ENCODE measurements around the gene ICAM5. TPM values are rescaled to one million over a fixed set of nuclear protein-coding genes. Genes with fewer than 3 reads are reported as not detected.

Gene ICAM5
- total and polyA plus RNA-seq, 9 of the 15 experiments (the other 6 are each of a cell fraction or from before 2014, with no cell fraction given) = 0.10 to 114 (median 13.7) TPM

GRCh38 chr19:10321417-10321797 lies 31.7 kb downstream of the ICAM5 start:
- WGBS (ENCODE audit: insufficient coverage, low coverage, missing lambda C conversion rate) = 90% methylated on average over 9 of the region's 11 CpGs
- no peaks in the 10 kb centered on the region for H3K9me1 ChIP-seq (ENCODE audit: control insufficient read depth, insufficient read depth, low read length)
- DNase-seq (ENCODE audit: extremely low read depth in 1 of 4, low spot score in 3 of 4) (no peak), ATAC-seq (no peak), FAIRE-seq (no peak)
- ChIA-PET POLR2A (interaction anchor here (0.6 to 2.0 kb wide), 5 partner anchors 11 to 34 kb away, joined by 3 to 9 read pairs (median 3); partner anchors contain the start of genes ICAM4 and RAVER1), CTCF (ENCODE audit: low intra/inter-chr PET ratio) (no interaction called here)
- H3K79me2 ChIP-seq (ENCODE audit: control insufficient read depth, insufficient read depth, low read length) = no peaks in the 10 kb centered on the region; the same call in 1 of the 3 replicates
- BruUV-seq (replicated peaks) = no TSS peak
- no peak overlapping the region for H2AFZ ChIP-seq (ENCODE audit: low read depth, low read length)
- H4K20me1 ChIP-seq (replicated peaks; ENCODE audit: control insufficient read depth, insufficient read depth, low read length) = 0 out of 2 replicates have a peak, but pooled peaks cover 8% of the 10 kb centered on the region
- H3K4me3 ChIP-seq = no peak overlapping the region
- no peak overlapping the region for H3K4me2 ChIP-seq (ENCODE audit: insufficient read depth, low read length)
- peak overlapping the region in 1 of 2 experiments; percentile 78; a peak in 2 of 4 replicates for H3K9ac ChIP-seq (ENCODE audit: insufficient read depth in 1 of 2, low read depth in 2 of 2, low read length in 2 of 2)
- intact Hi-C loops (cut with micrococcal nuclease) (no loop called here), in situ Hi-C loops (cut with MboI) (no loop called here)
- peaks cover 96% of the 10 kb centered on the region for H3K36me3 ChIP-seq (ENCODE audit: control insufficient read depth, insufficient read depth, low read length)
- H3K9me3 ChIP-seq (replicated peaks; ENCODE audit: control insufficient read depth, insufficient read depth, low read depth, low read length) = no peaks in the 10 kb centered on the region
- H3K4me1 ChIP-seq (replicated peaks in 1 of 2; ENCODE audit: control insufficient read depth in 2 of 2, insufficient read depth in 2 of 2, low read length in 2 of 2) = peaks cover 5 to 51% of the 10 kb centered on the region in 2 experiments; a peak in 4 of 5 replicates
- H3K27me3 ChIP-seq (ENCODE audit: control insufficient read depth in 2 of 2, insufficient read depth in 2 of 2, low read length in 2 of 2) = no peaks in the 10 kb centered on the region
- TF ChIP-seq ZBTB17 (CRISPR knock-in tag; IDR thresholded peaks at IDR 0.05) (no peak), RBFOX2 (IDR thresholded peaks at IDR 0.05; ENCODE audit: low read depth, low read length) (peak; percentile 15; the same call in 1 of the 2 replicates), SNAPC5 (CRISPR knock-in tag; IDR thresholded peaks at IDR 0.05) (no peak), DLX4 (CRISPR knock-in tag; IDR thresholded peaks at IDR 0.05) (no peak), ZBTB5 (IDR thresholded peaks at IDR 0.05) (no peak), POLR2G (IDR thresholded peaks at IDR 0.05; ENCODE audit: low read depth, low read length) (peak; percentile 70), MLX (CRISPR knock-in tag; conservative IDR thresholded peaks at IDR 0.05) (no peak), ZNF184 (CRISPR knock-in tag; IDR thresholded peaks at IDR 0.05) (no peak), RBM22 (IDR thresholded peaks at IDR 0.05; ENCODE audit: low read depth, low read length, poor library complexity, severe bottlenecking) (peak; percentile 22), ZNF253 (CRISPR knock-in tag; conservative IDR thresholded peaks at IDR 0.05) (no peak)
- no peak overlapping the region; the same call in 2 of the 3 replicates for H3K27ac ChIP-seq (ENCODE audit: extremely low read depth, low read depth, low read length)

All from K562 (cell line).